Hematopoietic multipotent progenitor cell treated with erythropoietin and hydrocortisone succinate and interleukin-3 and kit ligand, for 15 days (in vitro differentiated cells): ENCODE data around the gene PLA2G4F.

Source experiments
- DNase-seq: peaks from one replicate; pipeline ENCODE4 v3.0.0-alpha.2; 2015; ENCODE audit warnings: low spot score

The PLA2G4F gene

DNA sequence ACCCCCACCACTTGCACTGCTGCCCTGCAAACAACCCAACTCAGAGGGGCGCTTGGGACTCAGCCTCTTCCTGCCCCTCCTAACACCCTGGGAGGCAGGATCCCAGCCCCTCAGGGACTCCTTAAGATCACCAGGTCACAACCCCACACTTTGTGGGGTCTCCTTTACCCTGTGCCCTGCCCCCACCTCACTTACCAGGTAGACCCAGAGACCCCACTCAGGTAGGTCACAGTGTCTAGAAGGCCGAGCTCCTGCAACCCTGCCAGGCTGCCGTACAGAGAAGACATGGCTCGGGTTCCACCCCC is 9.1 kb downstream of the PLA2G4F start:
- no peak for DNase-seq

DNA sequence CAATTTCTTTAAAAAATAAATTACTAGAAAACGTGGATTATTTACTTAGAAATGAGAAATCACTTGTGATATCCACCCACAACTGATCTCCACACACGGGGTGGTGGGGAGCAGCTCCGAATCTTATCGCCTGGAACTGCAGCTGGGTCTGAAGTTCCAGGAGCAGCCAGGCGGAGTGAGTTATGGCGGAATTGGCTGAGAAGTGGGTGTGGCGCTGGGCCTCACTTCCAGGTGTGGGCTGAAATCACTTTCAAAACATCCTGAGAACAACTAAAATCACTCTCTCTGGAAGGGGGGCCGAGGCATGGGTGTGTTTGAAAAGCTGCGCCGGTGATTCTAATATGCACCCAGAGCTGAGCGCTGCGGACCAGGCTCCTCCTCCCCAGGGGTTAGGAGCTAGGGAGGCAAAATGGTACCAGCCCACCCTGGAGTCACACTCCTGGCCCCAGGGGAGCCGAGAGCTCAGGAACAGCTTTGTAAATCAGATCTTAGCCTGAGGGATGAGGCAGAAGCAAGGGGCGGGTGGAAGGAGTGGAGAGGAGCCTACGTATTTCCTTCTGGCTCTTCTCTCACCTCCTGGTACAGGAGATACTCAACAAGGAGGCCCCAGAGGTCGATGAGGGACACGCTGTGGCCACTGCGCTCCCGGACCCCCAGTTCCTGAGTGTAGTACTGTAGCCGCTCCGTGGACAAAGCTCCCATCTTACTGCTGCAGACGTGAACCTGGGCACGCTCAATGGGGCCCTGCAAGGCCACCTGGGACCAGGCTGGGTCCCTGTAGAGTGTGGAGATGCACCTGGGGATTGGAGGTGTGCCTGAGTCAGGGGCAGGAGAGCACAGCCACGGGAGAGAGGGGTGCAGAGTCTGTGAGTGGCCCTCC is 9.6 kb downstream of the PLA2G4F start:
- DNase-seq: no peak

DNA sequence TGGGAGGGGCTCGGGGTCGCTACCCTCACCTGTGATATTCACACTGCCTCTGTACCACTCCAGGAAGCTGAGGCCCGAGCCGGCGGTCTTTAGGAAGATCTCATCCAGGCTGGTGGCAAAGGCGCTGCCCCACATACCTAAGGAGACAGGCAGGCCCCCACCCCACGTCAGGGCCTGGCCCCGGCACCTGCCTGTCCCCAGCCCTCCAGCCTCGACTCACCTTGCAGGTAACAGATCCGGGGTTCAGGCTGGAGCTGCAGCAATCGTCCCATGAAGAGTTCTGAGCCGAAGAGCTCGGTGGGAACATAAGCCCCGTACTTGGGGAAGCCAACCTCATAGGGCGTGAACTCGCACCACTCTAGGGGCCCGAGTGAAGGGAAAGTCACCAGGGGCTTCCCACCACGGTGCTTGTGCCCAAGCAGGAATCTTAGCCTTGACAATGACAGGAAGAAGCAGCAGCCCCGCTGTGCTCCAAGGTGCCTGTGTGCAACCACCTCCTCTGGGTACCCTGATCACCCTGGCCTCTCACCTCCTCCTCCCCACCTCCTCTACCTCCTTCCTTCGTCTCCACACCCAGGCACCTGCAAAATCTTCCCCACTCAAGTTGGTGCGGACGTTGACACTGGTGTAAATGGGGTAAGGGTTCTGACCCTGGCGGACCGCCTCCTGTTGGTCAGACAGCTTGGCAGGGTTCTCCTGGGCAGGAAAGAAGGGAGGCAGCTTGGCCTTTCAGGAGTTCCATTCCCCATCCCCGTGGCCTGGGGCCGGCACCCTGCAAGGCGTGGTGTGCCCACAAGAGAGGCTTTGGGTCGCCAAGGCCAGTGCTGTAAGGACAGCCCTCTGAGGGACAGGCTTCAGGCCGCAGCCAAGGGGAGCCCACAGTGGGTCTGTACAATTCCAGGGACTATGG is 10.6 kb downstream of the PLA2G4F start:
- no peak for DNase-seq

DNA sequence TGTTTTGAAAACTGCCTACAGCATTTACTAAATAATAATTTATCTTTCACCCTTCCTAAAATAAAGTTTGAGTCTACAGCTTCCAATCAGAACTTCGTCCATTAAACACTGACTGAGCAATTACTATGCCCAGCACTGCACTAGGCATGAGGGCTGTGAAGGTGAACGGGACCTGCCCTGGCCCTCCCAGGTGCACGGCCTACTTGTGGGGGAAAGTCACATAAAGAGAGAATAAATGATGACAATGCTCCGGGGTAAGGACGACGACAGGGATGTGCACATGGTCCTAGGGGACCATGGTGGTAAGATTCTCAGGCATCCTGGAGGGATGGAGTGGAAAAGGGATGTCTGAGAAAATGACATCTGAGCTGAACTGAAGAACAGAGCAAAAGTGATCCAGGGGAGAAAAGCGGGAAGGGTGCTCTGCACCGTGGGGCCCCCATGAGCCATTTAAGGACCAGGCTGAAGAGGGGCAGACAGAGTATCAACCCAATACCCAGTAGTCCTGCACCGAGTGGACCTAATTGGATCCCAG is 11.5 kb downstream of the PLA2G4F start:
- DNase-seq: no peak

DNA sequence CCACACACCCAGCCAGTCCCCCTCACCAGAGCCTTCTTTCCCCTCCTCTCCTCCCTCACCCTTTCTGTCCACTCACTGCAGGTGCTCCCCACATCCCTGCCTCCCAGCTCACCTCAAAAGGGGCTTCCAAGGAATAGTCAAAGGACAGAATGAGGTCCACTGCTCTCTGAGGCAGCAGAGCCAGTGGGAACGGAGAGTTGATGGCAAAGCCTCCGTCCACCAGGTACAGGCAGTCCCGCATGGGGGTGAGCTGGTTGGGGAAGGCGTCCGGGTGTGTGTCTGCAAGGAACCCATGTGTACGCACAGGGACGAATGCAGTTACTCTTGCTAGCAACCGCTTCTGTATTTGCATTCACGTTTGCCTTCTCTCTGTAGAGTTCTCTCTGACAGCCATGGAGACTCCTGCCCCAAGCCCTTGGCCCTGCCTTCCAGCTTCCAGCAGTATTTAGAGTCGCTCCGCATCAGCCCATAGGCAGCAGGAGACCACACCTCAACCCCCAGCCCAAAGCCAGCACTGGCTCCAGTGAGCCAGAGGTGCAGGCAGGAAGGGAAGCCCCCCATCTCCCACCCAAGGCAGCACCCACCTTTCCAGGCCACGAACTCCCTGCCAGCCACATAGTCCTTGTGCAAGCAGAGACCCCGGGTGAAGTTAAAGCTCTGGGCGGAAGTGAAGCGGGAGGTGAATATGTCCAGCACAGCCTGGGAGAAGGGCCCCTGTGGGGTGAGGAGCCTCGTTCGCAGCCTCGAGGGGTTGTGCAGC is 12.4 kb downstream of the PLA2G4F start:
- no peak for DNase-seq

DNA sequence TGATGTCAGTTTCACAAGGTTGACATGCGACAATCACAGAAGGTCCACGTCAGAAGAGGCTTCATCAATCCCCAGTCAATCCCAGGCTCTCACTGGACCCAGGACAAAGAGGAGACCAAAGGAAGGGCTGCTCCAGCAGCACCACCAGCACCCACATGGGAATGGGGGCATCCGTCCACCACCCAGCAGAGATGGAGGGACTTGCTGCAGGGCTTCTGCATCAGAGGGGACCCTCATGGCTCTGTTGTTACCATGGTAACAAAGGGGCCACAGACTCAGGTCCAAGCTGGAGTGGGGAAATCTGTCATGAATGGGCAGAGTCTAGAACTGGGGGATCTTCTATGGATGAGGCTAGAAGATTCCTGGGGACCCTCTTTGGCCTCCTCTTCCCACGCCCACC is 13.1 kb downstream of the PLA2G4F start:
- no peak for DNase-seq

DNA sequence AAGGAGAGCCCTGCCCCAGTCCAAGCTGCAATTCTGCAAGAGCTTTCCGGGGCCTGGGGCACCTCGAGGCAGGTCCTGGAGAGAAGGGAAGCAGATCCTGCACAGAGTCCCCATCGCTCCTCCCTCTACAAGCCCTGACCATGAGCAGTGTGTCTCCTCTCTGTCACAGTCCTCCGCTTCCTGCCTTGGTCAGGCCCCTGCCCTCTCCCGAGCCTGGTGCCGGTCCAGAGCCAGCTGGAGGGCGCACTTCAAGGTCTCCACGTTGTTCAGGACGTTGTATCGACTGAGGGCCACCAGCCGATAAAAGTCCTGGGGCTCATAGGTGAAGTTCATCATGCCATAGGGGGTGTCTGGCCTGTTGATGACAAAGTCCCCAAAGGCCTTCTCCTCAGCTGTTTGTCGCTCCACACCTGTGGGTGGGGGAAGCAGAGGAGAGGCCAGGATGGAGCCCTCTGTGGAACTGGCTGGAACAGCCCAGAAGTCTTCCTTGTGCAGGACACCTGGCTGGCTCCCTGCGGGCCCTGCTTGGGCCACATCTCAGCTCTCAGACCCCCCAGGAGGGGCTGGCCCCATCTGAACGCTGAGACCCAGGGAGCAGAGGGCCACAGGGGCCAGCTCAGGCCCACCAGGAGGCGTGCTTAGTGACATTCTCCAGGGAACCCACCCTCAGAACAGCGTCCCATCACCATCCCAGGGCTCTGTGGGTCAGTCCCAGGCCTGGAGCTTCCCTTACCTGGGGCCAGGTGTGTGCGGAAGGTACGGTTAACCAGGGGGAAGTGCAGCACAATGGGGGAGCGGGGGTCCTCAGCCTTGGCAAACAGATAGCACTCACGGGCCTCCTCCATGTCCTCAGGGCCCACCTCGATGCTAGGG is 14.4 kb downstream of the PLA2G4F start:
- DNase-seq: no peak

DNA sequence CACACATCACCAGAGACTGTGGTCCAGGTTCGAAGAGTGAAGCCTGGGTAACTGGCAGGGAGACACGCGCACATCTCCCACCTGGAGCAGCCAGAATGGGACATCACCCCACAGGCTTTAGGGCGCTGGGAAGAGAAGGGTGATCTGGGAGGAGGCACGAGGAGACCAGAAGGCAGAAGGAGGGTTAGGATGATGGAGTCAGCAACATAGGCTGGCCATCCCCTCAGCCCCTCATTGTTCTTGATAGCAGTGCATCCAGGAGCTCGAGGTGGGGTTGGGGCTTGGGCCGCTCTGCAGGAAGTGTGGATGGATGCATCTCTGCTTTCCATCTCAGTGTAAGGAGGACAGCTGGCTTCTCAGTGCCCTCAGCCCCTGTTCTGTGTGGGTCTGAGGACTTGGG is 15.2 kb downstream of the PLA2G4F start:
- no peak for DNase-seq

DNA sequence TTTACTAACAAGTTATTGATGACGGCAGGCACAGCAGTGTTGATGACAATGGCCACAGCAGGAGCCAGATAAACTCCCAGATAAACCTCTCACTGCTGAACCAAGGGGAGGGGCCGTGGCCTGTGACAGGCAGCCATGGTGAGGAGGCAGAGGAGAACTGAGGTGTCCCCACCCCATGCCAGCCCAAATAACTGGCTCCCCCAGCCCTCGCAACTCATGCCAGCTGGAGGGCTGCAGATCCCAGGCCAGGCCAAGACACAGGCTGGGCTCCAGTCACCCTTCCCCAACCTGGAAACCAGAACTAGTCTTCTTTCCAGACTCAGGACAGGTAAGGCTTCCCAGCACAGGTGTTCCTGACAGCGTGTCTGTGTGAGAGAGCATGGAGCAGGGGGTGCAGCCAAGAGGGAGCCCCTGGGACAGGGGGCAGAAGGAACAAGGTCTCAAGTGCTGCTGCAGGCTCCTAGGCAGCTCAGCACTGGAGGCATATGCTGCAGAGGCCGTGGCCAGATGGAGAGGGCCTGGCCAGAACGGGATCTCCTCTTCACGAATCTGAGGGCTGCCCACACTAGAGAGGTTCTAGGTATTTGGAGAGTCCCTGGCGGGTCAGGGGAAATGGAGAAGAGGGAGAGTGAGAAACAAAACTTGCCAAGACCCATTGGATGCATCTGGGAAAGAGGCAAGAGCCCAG is 15.9 kb downstream of the PLA2G4F start:
- DNase-seq: no peak

DNA sequence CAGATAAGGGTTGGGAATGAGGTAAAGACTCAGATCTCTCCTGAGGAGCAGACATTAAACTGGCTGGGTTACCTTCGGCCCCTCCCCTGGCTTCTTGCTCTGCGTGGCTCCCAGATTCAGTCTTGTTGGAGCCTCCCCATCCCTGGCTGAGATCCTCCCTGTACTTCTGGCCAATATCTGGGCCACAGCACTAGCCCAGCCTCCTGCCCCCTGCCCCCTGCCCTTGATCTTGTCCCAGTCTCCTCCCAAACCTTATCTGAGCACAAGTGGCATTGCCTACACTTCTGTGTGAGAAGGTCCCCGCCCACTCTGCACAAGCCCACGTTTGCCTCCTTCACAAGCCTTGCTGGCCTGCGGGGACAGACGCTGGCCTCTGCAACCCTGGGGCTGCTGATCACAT is 16.8 kb downstream of the PLA2G4F start:
- no peak for DNase-seq

DNA sequence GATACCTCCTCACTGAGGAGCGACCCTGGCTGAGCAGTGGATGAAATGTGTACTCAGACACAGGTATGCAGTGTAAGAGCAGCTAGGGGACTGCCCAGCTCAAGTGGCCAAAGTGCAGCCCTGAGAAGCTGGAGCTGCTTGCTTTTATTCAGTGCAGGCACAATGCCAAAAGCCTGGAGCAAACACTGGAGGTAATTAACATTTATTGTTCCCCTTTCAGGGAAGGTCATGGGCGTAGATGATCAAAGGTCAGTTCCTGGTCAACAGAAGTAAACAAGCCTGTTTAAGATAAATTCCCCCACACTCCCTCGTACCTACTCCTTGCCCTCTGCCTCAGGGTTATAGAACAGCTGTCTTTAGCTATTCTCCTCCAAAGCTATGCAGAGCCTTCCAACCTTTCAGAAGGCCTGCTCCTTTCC is 17.5 kb downstream of the PLA2G4F start:
- DNase-seq: no peak

DNA sequence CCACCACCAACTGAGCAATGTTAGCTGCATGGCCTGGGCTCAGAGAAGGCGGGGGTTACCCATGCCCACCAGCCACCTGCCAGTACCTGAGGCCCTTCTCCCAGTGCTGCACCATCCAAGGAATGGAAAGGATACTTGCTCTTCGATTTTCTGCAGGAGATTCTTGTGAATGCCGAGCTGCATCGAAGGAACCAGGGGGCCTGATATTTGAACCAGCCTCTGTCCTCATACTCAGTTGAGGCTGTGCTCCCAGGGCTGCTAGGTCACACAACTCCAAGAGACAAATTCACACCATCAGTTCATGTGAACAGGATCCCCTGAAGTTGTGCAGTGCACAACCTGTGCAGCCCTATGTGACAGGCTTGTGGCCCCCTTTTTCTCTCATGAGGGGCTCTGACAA is 18.0 kb downstream of the PLA2G4F start:
- no peak for DNase-seq

DNA sequence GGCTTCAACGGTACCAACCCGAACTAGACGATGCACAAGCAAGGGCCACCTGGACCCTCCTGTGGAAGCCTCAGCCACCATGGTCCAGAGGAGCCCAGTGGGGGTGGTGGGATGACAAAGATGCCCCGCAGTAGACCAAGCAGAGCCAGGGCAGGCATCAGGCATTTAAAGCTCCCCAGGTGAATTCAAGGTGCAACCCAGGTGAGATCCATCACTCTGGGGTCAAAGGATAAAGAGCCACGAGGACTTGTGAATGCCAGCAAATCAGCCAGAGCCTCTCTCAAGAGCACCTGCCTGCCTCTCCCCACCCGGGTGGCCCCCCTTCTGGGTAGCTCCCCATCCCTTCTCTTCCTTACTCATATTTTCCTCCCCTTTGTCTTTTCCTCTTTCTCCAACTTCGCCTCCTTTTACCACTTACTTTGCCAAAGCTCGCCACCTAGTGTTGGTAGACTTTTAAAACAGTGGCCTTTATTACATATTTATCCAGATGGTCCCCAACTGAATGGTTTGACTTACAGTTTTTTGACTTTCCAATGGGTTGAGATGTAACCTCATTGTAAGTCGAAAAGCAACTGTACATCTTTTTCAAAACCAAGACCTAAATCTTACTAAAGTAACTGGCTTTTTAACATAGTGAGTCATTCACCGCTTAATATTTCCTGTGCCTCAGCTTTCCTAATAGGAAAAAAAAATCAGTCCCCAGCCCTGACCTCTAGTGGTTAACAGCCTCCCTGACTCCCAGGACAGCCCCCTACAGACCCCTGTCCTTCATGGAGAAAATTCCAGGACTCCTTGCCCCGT is 18.8 kb downstream of the PLA2G4F start:
- DNase-seq: peak; percentile 25

DNA sequence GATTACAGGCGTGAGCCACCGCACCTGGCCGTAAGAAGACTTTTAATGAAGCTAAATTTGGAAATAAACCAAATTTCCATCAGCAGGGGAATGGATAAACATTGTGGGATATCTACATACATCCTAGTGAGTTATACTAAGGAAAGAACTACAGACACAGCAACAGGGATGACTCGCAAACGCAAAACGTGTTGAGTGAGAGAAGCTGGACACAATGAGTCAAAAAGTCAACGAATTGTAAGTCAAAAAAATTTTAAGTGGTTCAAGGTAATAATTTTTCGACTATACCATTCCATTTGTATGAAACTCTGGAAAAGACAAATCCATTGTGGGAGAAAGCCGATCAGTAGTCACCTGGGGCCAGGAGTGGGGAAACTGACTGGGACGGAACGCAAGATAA is 19.9 kb downstream of the PLA2G4F start:
- DNase-seq: no peak

DNA sequence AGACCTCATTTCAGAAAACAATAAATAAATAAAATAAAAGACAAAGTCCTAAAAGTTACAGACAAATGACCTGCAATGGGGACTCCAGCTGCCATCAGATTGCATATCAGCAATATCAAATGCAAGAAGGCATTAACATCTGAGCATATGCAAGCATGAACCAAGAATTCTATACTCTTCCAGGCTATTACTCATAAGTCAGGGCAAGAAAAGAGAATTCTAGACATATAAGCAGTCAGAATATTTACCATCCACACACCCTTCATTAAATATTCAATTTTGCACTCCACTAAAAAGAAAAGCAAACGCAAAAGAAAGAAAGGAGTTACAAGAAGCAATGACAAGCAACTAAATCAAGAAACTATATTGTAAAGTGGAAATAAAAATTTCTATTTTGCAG is 21.1 kb downstream of the PLA2G4F start:
- no peak for DNase-seq

DNA sequence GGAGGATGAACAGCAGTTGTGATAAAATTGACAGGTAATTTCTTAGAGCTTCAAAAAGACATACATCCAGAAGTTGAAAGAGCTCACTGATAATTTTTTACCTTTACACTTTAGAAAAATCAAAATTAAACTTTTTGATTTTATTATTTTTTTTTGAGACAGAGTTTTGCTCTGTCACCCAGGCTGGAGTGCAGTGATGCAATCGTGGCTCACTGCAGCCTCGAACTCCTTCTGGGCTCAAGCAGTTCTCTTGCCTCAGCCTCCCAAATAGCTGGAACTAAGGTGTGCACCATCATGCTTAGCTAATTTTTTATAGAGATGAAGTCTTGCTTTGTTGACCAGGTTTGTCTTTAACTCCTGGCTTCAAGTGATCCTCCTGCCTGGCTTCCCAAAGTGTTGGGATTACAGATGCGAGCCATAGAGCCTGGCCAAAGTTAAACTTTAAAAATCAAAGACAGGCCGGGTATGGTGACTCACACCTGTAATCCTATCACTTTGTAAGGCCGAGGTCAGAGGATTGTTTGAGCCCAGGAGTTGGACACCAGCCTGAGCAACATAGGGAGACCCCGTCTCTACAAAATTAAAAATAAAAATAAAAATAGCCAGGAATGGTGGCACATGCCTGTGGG is 21.7 kb downstream of the PLA2G4F start:
- no peak for DNase-seq

DNA sequence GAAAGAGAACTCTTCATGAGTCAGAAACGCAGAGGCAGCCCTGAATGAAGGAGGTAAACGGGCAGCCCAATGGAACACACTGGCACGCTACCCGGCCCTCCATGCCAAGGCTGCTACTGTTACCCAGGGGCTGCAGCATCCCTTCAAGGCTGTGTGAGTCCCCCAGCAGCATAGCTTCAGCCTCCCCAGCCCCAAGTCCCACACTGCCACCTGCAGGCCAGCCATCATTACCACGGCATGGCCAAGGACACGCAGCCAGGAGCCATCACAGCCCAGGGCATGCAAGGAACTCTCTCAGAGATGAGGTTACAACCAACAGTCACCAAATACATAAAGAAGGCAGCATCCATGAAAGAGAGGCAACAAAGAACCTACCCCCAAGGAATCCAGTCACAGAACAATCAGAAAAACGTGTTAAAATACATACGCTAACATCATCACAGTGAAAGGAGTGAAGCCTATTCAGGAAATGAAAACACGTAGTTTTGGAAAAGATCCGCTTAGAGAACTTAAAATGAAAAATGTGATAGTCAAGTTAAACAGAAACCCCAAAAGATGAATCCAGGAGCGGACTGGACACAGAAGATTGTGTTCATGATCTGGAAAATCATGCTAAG is 22.4 kb downstream of the PLA2G4F start:
- DNase-seq: peak; percentile 13

DNA sequence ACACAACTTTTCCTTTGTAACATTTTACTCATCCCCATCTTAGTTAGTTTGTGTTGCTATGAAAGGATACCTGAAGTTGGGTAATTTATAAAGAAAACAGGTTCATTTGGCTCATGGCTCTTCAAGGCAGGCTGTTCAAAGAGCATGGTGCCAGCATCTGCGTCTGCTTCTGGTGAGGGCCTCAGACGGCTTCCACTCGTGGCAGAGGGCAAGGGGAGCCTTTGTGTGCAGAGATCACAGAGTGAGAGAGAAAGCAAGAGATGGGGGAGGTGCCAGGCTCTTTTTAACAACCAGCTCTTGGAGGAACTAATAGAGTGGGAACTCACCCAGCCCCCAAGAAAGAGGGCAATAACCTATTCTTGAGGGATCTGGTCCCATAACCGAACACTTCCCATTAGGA is 23.1 kb downstream of the PLA2G4F start:
- no peak for DNase-seq
